PC-9 (cell line): ENCODE results near the gene CEP89.

ENCODE experiments used
- CTCF ChIP-seq: fragments of 200-600 bp; sonication (generic); conservative IDR thresholded peaks from 2 replicates; pipeline ENCODE4 v1.6.1; 2017; ENCODE audit warnings: mixed run types, antibody characterized with exemption, mild to moderate bottlenecking, moderate library complexity
- EZH2 ChIP-seq: fragments of 200-600 bp; sonication (generic); IDR thresholded peaks from 2 replicates; pipeline ENCODE4 v1.8.0; 2017; ENCODE audit warnings: antibody characterized with exemption, low read depth

GRCh38 chr19:32911467-32911866, 60.3 kb downstream of the CEP89 start:
- TF ChIP-seq CTCF: no peak
- no peak for TF ChIP-seq EZH2
